Suprapubic skin (tissue), 4 donors: ENCODE measurements around the gene SETD7. TPM values are rescaled to one million over a fixed set of nuclear protein-coding genes. Genes with fewer than 3 reads are reported as not detected.

ENCODE experiments used
- DNase-seq, 2 donors: peaks; one replicate each; pipeline ENCODE4 v3.0.0-alpha.2; 2019; ENCODE audit warnings: low spot score in 2 of 2
- H3K27ac ChIP-seq: fragments of 200-600 bp; sonication (generic); one replicate; pipeline ENCODE4 v1.5.1; 2019
- H3K27me3 ChIP-seq: fragments of 200-600 bp; sonication (generic); one replicate; pipeline ENCODE4 v1.5.1; 2019
- H3K36me3 ChIP-seq: fragments of 200-600 bp; sonication (generic); one replicate; pipeline ENCODE4 v1.5.1; 2019
- H3K4me1 ChIP-seq: fragments of 200-600 bp; sonication (generic); one replicate; pipeline ENCODE4 v1.5.1; 2019
- H3K4me3 ChIP-seq: fragments of 200-600 bp; sonication (generic); one replicate; pipeline ENCODE4 v1.5.1; 2019; ENCODE audit warnings: mild to moderate bottlenecking
- H3K9me3 ChIP-seq: fragments of 200-600 bp; sonication (generic); one replicate; pipeline ENCODE4 v1.5.1; 2019
- CTCF ChIP-seq, 2 donors: fragments of 200-600 bp in 1 of 2; fragments of 450-650 bp in 1 of 2; sonication (generic) in 1 of 2; IDR thresholded peaks; one replicate each; pipeline ENCODE4 v1.5.1; 2016 to 2019; ENCODE audit warnings: antibody characterized with exemption in 2 of 2, mild to moderate bottlenecking in 1 of 2, moderate library complexity in 1 of 2
- EP300 ChIP-seq: sonication (generic); formaldehyde crosslinking; IDR thresholded peaks from one replicate; pipeline ENCODE4 v1.6.1; 2017; ENCODE audit warnings: antibody characterized with exemption
- POLR2A ChIP-seq, 2 donors: fragments of 450-650 bp; IDR thresholded peaks; one replicate each; pipeline ENCODE4 v1.6.1; 2017; ENCODE audit warnings: antibody characterized with exemption in 2 of 2, mild to moderate bottlenecking in 2 of 2, moderate library complexity in 2 of 2
- POLR2AphosphoS5 ChIP-seq, 3 donors: sonication (generic); formaldehyde crosslinking; IDR thresholded peaks; one replicate each; pipeline ENCODE4 v1.6.1; 2017; ENCODE audit warnings: antibody characterized with exemption in 3 of 3
- WGBS: methylation state at CpG from one replicate; pipeline ENCODE4 v1.1.5; 2018; 5-methylcytosine and 5-hydroxymethylcytosine counted together
- total RNA-seq, 4 donors: library from RNA; depleted of rRNA; stranded (reverse); fragments of >200 nt; gene quantifications; one replicate each; pipeline ENCODE4 v1.1.0, GENCODE V29; 2016

Gene SETD7
- total RNA-seq, 4 donors from 2014 or later: 41.8 to 46.6 (median 43.9) TPM

- H3K27me3 ChIP-seq: no peaks in the 10 kb centered on the region
- no peak overlapping the region for H3K4me3 ChIP-seq
- DNase-seq: no peak
- peaks cover 18% of the 10 kb centered on the region for H3K4me1 ChIP-seq
- WGBS: 94% methylated on average over 5 of the region's 5 CpGs
- TF ChIP-seq POLR2AphosphoS5 (IDR thresholded peaks at IDR 0.05) (no peak), POLR2A (IDR thresholded peaks at IDR 0.05) (no peak), EP300 (no peak), CTCF (IDR thresholded peaks at IDR 0.05) (no peak)
- H3K27ac ChIP-seq: no peak overlapping the region
- H3K36me3 ChIP-seq: no peaks in the 10 kb centered on the region
- no peaks in the 10 kb centered on the region for H3K9me3 ChIP-seq
Observed at GRCh38 chr4:139594591-139595185, 38.7 kb upstream of the SETD7 start.

DNA sequence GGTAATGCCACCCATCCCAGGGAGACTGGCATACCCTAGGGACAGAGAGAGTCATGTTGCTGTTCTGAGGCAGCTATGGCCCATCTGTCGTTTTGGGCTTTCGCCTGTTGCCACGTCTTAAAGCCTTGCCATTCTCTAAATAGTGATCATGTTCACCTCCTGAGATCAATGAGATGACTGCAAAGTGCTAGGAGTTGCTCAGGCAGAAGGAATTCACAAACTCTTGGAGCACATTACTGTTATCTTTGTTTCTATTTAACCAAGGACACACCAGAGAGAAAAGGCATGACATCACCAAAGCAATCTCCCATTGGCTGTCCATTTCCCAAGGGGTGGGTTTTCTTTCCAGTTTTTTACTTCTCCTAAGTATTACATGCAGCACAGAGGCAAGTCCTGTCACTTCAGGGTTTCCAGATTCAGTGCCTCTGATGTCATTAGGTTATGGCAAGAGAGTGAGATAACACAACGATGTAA, 37.1 kb upstream of the SETD7 start:
- no peak for DNase-seq
- no peak for TF ChIP-seq POLR2A (IDR thresholded peaks at IDR 0.05)
- no peak for TF ChIP-seq POLR2AphosphoS5 (IDR thresholded peaks at IDR 0.05)
- TF ChIP-seq EP300: no peak
- no peak for TF ChIP-seq CTCF (IDR thresholded peaks at IDR 0.05)
- WGBS: 81% methylated on average over 4 of the region's 4 CpGs
- Histone ChIP-seq H3K27ac (no peak overlapping the region), H3K4me1 (peaks cover 18% of the 10 kb centered on the region), H3K9me3 (no peaks in the 10 kb centered on the region), H3K4me3 (no peak overlapping the region), H3K27me3 (no peaks in the 10 kb centered on the region), H3K36me3 (no peaks in the 10 kb centered on the region)

DNA sequence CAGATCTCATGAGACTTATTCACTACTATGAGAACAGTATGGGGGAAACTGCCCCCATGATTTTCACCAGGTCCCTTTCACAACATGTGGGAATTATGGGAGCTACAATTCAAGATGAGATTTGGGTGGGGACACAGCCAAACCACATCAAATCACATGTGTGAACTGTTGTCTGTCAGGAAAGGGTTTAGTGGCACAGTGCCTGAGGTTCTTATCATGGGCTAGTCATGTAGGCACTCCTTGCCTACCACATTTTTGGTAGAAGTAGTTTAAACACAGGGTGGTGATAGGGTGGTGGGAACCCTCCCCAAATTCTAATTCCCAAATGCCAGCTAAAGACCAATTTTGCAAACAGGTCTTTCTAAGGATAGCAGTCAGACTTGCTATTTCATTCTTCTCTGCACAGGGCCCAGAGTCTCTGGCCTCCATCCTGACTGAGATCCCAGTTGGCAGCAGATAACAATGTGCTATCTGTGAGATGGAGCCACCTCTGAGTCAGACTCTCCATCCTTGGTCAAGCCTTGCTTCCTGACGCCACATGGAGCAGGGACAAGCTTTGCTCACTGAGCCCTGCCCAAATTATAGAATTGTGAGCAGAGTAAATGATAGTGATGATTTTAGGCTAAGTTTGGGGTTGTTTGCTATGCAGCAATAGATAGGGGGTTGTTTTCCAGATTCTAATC, 33.5 kb upstream of the SETD7 start:
- H3K27me3 ChIP-seq: no peaks in the 10 kb centered on the region
- H3K9me3 ChIP-seq: no peaks in the 10 kb centered on the region
- TF ChIP-seq EP300 (no peak), POLR2A (IDR thresholded peaks at IDR 0.05) (no peak), CTCF (IDR thresholded peaks at IDR 0.05) (no peak), POLR2AphosphoS5 (IDR thresholded peaks at IDR 0.05) (no peak)
- no peaks in the 10 kb centered on the region for H3K4me1 ChIP-seq
- no peak for DNase-seq
- H3K4me3 ChIP-seq: no peak overlapping the region
- no peaks in the 10 kb centered on the region for H3K36me3 ChIP-seq
- WGBS: 67% methylated on average over 1 of the region's 1 CpG
- H3K27ac ChIP-seq: no peak overlapping the region

DNA sequence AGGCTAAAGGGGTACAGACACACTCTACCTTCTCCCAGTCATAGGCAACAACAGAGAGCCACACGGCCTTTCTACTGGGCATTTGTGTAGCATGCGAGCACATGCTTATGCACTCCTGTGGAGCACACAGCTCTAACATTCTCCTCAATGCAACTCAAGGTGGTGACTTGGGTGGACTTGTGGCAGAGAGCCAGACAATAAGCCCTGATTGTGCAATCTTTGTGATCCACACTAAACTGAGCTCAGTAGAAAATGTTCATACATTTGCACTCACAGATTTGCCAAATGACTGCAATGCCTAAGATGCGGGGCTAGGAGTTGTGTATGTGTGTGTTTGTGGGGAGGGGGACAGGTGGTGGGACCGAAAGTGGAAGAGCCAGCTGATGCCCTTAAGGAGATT, 31.4 kb upstream of the SETD7 start:
- DNase-seq: peak in 1 of 2 donors; percentile 43
- no peaks in the 10 kb centered on the region for H3K9me3 ChIP-seq
- H3K4me1 ChIP-seq: no peaks in the 10 kb centered on the region
- H3K27me3 ChIP-seq: no peaks in the 10 kb centered on the region
- TF ChIP-seq CTCF (IDR thresholded peaks at IDR 0.05): no peak
- TF ChIP-seq POLR2AphosphoS5 (IDR thresholded peaks at IDR 0.05): no peak
- no peak for TF ChIP-seq POLR2A (IDR thresholded peaks at IDR 0.05)
- TF ChIP-seq EP300: no peak
- no peak overlapping the region for H3K4me3 ChIP-seq
- H3K36me3 ChIP-seq: no peaks in the 10 kb centered on the region
- WGBS: 90% methylated on average over 4 of the region's 4 CpGs
- no peak overlapping the region for H3K27ac ChIP-seq

DNA sequence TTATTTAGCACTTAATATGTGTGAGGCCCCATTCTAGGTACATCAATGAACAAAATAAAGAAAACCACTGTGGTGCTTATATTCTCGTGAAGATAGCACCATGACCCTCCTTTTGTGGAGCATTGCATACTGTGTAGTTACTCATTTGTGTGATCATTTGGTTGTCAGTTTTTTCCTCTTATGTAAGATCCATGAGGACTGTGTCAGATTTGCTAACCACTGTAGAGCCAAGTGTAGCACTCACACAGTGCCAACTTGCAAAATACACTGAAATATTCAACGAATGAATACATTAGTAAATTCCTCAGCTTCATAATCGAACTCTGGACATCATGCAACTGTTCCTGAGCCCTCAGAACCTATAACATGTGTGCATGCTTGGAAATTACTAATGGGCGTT, 29.5 kb upstream of the SETD7 start:
- peak in 1 of 2 donors; percentile 3 for DNase-seq
- Histone ChIP-seq H3K4me1 (no peaks in the 10 kb centered on the region), H3K36me3 (no peaks in the 10 kb centered on the region), H3K27me3 (no peaks in the 10 kb centered on the region), H3K9me3 (no peaks in the 10 kb centered on the region), H3K27ac (no peak overlapping the region), H3K4me3 (no peak overlapping the region)
- 76% methylated on average over 4 of the region's 4 CpGs for WGBS
- TF ChIP-seq POLR2AphosphoS5 (IDR thresholded peaks at IDR 0.05): no peak
- no peak for TF ChIP-seq CTCF (IDR thresholded peaks at IDR 0.05)
- TF ChIP-seq EP300: no peak
- no peak for TF ChIP-seq POLR2A (IDR thresholded peaks at IDR 0.05)
